ENCODE results near the gene TRPM4.
"Not testable (repeated sequence)": the region's sequence is repeated elsewhere in the genome, so short reads cannot be mapped to it uniquely, and the experiment has no call there.

The TRPM4 gene

GRCh38 chr19:49157445-49158224, at the start of gene TRPM4:
Gene TRPM4, plus strand, starts transcription at chr19:49157792. Its CDS starts 75 bp downstream, at chr19:49157867.
- in situ Hi-C loops (cut with MboI; ENCODE audit: low sequenced_read_pairs), result no loop called here

- in situ Hi-C loops (cut with MboI; ENCODE audit: low sequenced_read_pairs), result no loop called here
Measured at GRCh38 chr19:49109051-49109450, 48.5 kb upstream of the TRPM4 start.

- in situ Hi-C loops (cut with MboI; ENCODE audit: low sequenced_read_pairs), result no loop called here
Measured at GRCh38 chr19:49109569-49110233, 47.9 kb upstream of the TRPM4 start.

- in situ Hi-C loops (cut with MboI; ENCODE audit: low sequenced_read_pairs), result no loop called here
Measured at GRCh38 chr19:49110567-49110966, 47.0 kb upstream of the TRPM4 start.

- in situ Hi-C loops (cut with MboI; ENCODE audit: low sequenced_read_pairs), result no loop called here
Measured at GRCh38 chr19:49111218-49111998, 46.2 kb upstream of the TRPM4 start.

DNA sequence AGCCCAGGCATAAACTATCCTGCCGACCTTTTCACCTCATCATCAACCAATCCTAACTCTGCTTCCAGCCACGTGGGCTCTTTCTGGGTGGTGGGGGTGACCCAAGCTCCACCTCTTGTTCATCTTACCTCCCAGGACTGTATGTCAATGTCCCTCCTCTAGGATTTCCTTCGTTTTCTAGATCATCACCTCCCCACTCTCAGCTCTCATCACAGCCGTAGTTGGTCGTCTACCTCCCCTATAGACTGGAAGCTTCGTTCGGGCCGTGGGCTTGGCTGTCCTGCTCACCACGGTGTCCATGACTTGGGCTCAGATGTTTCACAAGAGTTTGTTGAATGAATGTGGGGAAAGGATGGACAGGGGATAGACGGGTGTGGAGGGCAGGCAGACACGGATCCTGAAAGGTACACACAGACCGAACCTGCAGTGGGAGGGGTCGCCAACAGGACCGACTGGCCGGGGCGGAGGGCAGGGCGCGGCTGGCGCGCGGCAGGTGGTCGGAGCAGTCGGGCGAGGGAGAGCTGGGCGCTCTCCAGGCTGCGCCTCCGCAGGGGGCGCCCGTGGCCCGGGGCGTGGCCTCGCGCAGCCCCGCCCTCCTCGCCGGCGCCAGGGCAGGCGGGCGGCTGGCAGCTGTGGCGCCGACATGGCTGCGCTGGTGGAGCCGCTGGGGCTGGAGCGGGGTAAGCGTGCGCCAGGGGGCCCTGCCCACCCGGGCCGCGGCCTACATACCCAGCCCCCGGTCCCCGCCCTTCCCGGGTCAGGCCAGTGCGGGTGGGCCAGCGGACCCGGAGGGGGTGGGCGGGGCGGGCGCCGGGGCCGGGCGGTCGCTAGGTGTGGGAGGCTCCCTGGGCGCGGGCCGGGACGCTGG, 43.6 kb upstream of the TRPM4 start, which contains the start of gene LIN7B:
Gene LIN7B (plus strand): TSS at position 609 of the 868 bp plus-strand sequence. CDS start 35 bp downstream, at position 644.
- in situ Hi-C loops (cut with MboI; ENCODE audit: low sequenced_read_pairs), result no loop called here

DNA sequence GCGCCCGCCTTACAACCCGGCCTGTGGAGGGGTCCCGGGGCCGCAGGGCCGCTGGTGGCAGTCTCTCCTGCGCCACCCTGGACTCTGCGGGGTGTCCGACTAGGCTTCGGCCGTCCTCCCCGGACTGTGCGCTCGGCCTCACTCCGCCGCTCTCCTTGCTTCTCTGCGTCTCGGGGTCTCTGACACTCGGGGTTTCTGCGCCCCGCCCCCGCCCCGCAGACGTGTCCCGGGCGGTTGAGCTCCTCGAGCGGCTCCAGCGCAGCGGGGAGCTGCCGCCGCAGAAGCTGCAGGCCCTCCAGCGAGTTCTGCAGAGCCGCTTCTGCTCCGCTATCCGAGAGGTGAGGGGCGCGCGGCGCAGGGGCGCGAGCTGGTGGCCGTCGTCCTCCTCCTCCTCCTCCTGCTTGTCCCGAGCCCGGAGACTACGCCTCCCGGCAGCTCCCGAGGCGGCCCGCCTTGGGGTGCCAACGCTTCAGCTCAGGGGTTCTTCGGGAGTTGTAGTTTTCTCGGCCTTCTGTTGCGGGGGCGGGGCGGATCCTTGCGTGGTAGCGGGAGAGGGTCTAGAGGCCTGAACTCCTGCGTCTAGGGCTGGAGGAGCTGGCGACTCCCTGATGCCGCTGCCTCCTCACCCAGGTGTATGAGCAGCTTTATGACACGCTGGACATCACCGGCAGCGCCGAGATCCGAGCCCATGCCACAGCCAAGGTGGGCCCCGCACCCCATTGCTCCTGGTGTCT, 42.8 kb upstream of the TRPM4 start:
- in situ Hi-C loops (cut with MboI; ENCODE audit: low sequenced_read_pairs), result no loop called here

DNA sequence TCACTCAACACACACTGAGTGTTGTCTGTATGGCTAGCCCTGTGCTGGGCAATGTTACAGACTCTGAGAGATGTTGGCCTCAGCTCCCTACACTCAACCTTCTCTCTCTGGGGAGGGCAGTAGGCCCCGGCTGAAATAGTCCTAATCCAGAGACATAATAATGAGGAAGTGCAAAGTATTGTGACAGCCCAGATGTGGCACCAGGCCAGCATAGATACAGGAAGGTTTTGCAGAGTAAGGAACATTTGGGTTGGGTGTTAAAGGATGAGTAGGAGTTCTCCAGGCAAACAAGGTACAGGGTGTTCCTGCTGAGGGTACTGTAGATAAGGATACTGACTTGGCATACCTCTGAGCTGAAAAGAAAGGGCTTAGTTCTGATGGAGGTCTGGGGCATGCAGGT, 41.0 kb upstream of the TRPM4 start:
- in situ Hi-C loops (cut with MboI; ENCODE audit: low sequenced_read_pairs), result no loop called here

GRCh38 chr19:49117677-49118564, 39.7 kb upstream of the TRPM4 start:
- in situ Hi-C loops (cut with MboI; ENCODE audit: low sequenced_read_pairs), result no loop called here

- in situ Hi-C loops (cut with MboI; ENCODE audit: low sequenced_read_pairs), result no loop called here
Measured at GRCh38 chr19:49118565-49119410, 38.8 kb upstream of the TRPM4 start, which contains the start of gene C19orf73. Gene C19orf73, minus strand, starts transcription at chr19:49119143. Its CDS starts 121 bp downstream, at chr19:49119022.

GRCh38 chr19:49119411-49120324, 37.9 kb upstream of the TRPM4 start, which contains the start of gene PPFIA3:
Gene PPFIA3, plus strand, starts transcription at chr19:49119544. Its CDS starts 8,330 bp downstream, at chr19:49127874.
- in situ Hi-C loops (cut with MboI; ENCODE audit: low sequenced_read_pairs), result no loop called here

- in situ Hi-C loops (cut with MboI; ENCODE audit: low sequenced_read_pairs), result no loop called here
Measured at GRCh38 chr19:49120325-49120683, 37.3 kb upstream of the TRPM4 start.

DNA sequence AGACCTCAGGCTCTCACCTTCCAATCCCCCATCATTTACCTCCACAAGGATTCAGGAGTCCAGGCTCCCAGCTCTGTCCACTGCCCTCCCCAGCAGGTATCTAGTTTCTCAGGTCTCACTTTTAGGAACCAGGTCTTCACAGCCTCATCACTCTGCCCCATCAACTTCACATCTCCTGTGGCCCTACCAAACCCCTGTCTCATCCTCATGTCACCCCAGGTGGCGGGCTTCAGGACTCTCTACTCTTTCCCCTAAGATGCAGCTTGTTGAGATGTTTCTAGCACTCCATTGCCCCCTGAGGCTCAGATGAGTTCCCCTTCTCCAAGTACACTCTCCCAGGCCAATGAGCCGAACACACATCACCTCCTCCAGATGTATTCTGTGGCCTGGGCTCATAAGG, 36.7 kb upstream of the TRPM4 start:
- in situ Hi-C loops (cut with MboI; ENCODE audit: low sequenced_read_pairs), result no loop called here

DNA sequence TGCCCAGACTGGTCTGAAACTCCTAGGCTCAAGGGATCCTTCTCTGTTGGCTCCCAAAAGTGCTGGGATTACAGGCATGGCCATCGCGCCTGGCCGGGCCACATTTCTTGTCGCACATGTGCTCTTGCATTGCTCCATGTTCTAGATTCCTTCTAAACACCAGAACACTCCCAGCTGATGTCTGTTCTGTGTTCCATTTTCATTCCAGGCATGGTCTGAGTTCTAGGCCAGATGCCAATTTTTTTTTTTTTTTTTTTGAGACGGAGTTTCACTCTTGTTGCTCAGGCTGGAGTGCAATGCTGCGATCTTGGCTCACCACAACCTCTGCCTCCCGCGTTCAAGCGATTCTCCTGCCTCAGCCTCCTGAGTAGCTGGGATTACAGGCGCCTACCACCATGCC, 35.8 kb upstream of the TRPM4 start:
- in situ Hi-C loops (cut with MboI; ENCODE audit: low sequenced_read_pairs), result not testable (repeated sequence)

DNA sequence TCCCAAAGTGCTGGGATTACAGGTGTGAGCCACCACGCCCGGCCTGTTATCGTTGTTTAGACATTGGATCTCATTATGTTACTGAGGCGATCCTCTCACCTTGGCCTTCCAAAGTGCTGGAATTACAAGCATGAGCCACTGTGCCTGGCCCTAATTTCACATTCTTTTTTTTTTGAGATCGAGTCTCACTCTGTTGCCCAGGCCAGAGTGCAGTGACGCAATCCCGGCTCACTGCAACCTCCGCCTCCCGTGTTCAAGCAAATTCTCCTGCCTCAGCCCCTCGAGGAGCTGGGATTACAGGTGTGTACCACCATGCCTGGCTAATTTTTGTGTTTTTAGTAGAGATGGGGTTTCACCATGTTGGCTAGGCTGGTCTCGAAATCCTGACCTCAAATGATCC, 34.3 kb upstream of the TRPM4 start:
- in situ Hi-C loops (cut with MboI; ENCODE audit: low sequenced_read_pairs), result not testable (repeated sequence)

DNA sequence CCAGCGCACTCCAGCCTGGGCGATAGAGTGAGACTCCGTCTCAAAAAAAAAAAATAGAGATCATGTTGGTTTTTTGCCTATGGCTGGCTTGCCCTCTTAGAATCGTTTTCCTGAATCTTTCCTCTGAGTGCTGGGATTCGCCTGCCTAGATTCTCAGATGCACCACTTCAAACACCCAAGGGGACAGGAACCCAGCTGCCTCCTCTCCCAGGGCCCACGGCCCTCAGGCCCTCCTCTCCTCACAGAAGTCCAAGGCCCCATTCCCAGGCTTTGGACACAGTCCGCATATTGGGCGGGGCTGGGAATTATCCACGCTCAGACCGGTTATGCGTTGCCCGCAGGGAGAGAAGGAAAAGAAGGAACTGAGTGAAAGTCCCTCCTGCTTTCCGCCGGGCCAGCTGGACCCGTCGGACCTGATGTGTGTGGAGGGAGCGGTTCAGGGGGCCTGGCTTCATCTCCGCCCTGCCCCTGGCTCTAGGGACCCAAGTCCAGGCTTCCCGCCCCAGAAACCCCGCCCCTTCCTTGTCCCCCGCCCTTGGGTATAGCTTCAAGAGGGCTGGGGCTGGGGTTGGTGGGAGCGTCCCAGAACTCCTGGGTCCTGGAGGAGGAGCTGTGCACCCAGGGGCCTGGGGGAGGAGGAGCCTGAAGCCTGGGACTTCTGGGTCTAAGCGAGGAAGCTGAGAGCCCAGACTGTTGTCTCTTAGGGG, 32.4 kb upstream of the TRPM4 start:
- in situ Hi-C loops (cut with MboI; ENCODE audit: low sequenced_read_pairs), result no loop called here
